ENCODE measurements around the gene L1CAM. TPM values are rescaled to one million over a fixed set of nuclear protein-coding genes. Genes with fewer than 3 reads are reported as not detected.

Gene L1CAM
- polyA plus RNA-seq, 3 donors, result 0.55 TPM; not detected in 2

- no peak overlapping the region for H3K27ac ChIP-seq (ENCODE audit: low read depth in 1 of 2, low read length in 2 of 2)
- H3K27me3 ChIP-seq (ENCODE audit: control insufficient read depth in 2 of 2, insufficient read depth in 2 of 2, low read length in 2 of 2), result no peaks in the 10 kb centered on the region
- H3K79me2 ChIP-seq (ENCODE audit: insufficient read depth, low read length), result peaks cover 38% of the 10 kb centered on the region
- no peak overlapping the region for H3K9ac ChIP-seq (ENCODE audit: insufficient read depth, low read length, poor library complexity, severe bottlenecking)
- H3K9me3 ChIP-seq (replicated peaks in 1 of 2; ENCODE audit: control insufficient read depth in 1 of 2, insufficient read depth in 1 of 2, low read length in 2 of 2), result no peaks in the 10 kb centered on the region
- H3K4me1 ChIP-seq (ENCODE audit: control insufficient read depth in 1 of 2, insufficient read depth in 2 of 2, low read length in 2 of 2), result peaks cover 10 to 14% of the 10 kb centered on the region in 2 donors
- Mint-ChIP-seq H3K27me3 (ENCODE audit: low read depth in 3 of 3) (peaks cover 0 to 58% (median 0%) of the 10 kb centered on the region in 3 donors), H3K36me3 (peaks cover 44 to 71% of the 10 kb centered on the region in 2 donors), H3K9me3 (peaks cover 0 to 3% (median 0%) of the 10 kb centered on the region in 7 donors), H3K27ac (peak overlapping the region in 2 of 7 donors; percentile 32 to 66), H3K4me1 (peaks cover 12% of the 10 kb centered on the region), H3K4me3 (no peak overlapping the region)
- no peak for DNase-seq
- intact Hi-C loops (cut with micrococcal nuclease), result loop anchor here in 1 of 2 donors (5.0 kb wide), 1 partner anchor 34 kb away; no protein-coding TSS in a partner anchor
- no peak for TF ChIP-seq CTCF (IDR thresholded peaks at IDR 0.05)
- no peak overlapping the region for H2AFZ ChIP-seq (ENCODE audit: insufficient read depth, low read depth, low read length, poor library complexity, severe bottlenecking)
- H3K4me3 ChIP-seq (replicated peaks in 1 of 3; ENCODE audit: low read depth in 2 of 3, low read length in 3 of 3), result no peak overlapping the region
- no peak overlapping the region for H3K4me2 ChIP-seq (replicated peaks; ENCODE audit: extremely low read depth, low read length, poor library complexity, severe bottlenecking)
- 100% methylated on average over 5 of the region's 6 CpGs for WGBS (ENCODE audit: insufficient coverage)
- H3K36me3 ChIP-seq (replicated peaks in 1 of 2; ENCODE audit: control insufficient read depth in 1 of 2, insufficient read depth in 2 of 2, low read length in 2 of 2), result peaks cover 66 to 75% of the 10 kb centered on the region in 2 donors
- H4K20me1 ChIP-seq (ENCODE audit: insufficient read depth, low read length), result peaks cover 94% of the 10 kb centered on the region
Observed at GRCh38 chrX:153917869-153918268, 31.9 kb upstream of the L1CAM start.

GRCh38 chrX:153913701-153914100 lies 27.7 kb upstream of the L1CAM start:
- peaks cover 77 to 85% of the 10 kb centered on the region in 2 donors for H3K36me3 ChIP-seq (replicated peaks in 1 of 2; ENCODE audit: control insufficient read depth in 1 of 2, insufficient read depth in 2 of 2, low read length in 2 of 2)
- no peak overlapping the region for H3K27ac Mint-ChIP-seq
- H3K9ac ChIP-seq (ENCODE audit: insufficient read depth, low read length, poor library complexity, severe bottlenecking), result no peak overlapping the region
- no peak overlapping the region for H3K4me2 ChIP-seq (replicated peaks; ENCODE audit: extremely low read depth, low read length, poor library complexity, severe bottlenecking)
- H3K4me1 ChIP-seq (ENCODE audit: control insufficient read depth in 1 of 2, insufficient read depth in 2 of 2, low read length in 2 of 2), result no peaks in the 10 kb centered on the region
- no peak overlapping the region for H3K4me3 ChIP-seq (replicated peaks in 1 of 3; ENCODE audit: low read depth in 2 of 3, low read length in 3 of 3)
- H3K27me3 Mint-ChIP-seq (ENCODE audit: low read depth in 3 of 3), result peaks cover 0 to 54% (median 0%) of the 10 kb centered on the region in 3 donors
- H3K27ac ChIP-seq (ENCODE audit: low read depth in 1 of 2, low read length in 2 of 2), result no peak overlapping the region
- WGBS (ENCODE audit: insufficient coverage), result 96% methylated on average over 4 of the region's 17 CpGs
- H3K4me1 Mint-ChIP-seq, result no peaks in the 10 kb centered on the region
- H2AFZ ChIP-seq (ENCODE audit: insufficient read depth, low read depth, low read length, poor library complexity, severe bottlenecking), result no peak overlapping the region
- no peaks in the 10 kb centered on the region for H3K27me3 ChIP-seq (ENCODE audit: control insufficient read depth in 2 of 2, insufficient read depth in 2 of 2, low read length in 2 of 2)
- intact Hi-C loops (cut with micrococcal nuclease), result no loop called here
- H3K36me3 Mint-ChIP-seq, result peaks cover 42 to 81% of the 10 kb centered on the region in 2 donors
- no peak for DNase-seq
- H4K20me1 ChIP-seq (ENCODE audit: insufficient read depth, low read length), result peaks cover 93% of the 10 kb centered on the region
- TF ChIP-seq CTCF (IDR thresholded peaks at IDR 0.05), result no peak
- H3K9me3 ChIP-seq (replicated peaks in 1 of 2; ENCODE audit: control insufficient read depth in 1 of 2, insufficient read depth in 1 of 2, low read length in 2 of 2), result no peaks in the 10 kb centered on the region
- peaks cover 0 to 5% (median 0%) of the 10 kb centered on the region in 7 donors for H3K9me3 Mint-ChIP-seq
- H3K79me2 ChIP-seq (ENCODE audit: insufficient read depth, low read length), result peaks cover 4% of the 10 kb centered on the region
- H3K4me3 Mint-ChIP-seq, result no peak overlapping the region

All from CD14-positive monocyte (primary cell).